ENCODE results near the gene EFS.

EFS gene

DNA sequence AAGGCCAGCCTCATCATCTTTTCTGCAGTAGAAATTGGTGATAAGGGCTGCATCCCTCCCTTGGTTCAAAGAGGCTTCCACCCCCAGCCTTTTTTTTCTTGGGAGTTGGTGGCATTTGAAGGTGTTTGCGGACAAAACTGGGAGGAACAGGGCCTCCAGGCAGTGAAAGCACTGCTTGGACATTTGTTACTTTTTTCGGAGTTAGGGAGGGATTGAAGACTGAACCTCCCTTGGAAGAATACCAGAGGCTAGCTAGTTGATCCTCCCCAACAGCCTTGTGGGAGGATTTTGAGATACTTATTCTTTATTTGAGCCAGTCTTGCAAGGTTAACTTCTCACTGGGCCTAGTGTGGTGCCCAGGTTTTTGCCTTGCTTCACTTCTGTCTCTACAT is 40.5 kb downstream of the EFS start:
- FAIRE-seq, result no peak

- FAIRE-seq, result no peak
These were observed 41.0 kb downstream of the EFS start for GRCh38 chr14:23323838-23324454.

DNA sequence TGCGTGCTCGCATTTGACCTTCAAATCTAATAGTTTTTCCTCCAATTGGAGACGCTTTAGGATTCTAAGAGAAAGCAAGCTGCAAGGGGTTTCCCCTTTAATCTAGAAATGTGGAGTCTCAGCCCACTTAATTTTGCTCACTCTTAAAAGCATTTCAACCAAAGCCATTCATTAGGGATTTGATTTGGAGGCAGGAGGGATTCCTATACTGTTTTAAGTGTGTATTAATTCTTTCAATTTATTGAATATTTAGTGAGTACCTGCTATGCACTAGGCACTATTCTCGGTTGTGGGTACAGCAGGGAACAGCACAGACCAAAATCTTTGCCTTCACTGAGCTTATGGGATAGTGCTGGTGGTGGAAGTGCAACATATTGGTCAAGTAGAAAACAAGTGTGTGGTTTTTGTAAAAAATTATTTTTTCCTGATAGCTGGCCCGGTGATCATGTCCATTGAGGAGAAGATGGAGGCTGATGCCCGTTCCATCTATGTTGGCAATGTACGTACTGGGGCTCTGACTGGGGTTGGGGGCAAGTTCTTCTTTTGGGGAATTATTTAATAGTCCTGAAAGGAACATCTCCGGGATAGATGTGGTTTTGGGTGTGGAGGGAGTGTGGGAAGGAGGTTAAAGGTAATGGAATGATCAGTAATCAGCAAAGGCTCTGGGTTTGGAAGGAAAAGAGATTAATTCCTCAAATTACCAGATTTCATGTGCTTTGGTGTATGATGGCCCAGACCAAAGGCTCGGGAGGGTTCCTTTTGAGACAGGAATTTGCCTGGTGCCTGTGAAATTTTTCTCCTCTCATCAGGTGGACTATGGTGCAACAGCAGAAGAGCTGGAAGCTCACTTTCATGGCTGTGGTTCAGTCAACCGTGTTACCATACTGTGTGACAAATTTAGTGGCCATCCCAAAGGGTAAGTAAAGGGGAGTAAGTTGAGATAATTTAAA is 42.1 kb downstream of the EFS start:
- no peak for FAIRE-seq

GRCh38 chr14:23321572-23322547 is 43.1 kb downstream of the EFS start:
- no peak for FAIRE-seq

- FAIRE-seq, result peak; percentile 95
These were observed 44.1 kb downstream of the EFS start, which contains the start of gene PABPN1 for GRCh38 chr14:23320584-23321571. PABPN1 (plus strand) TSS chr14:23321457; CDS start chr14:23321470, 13 bp downstream.

DNA sequence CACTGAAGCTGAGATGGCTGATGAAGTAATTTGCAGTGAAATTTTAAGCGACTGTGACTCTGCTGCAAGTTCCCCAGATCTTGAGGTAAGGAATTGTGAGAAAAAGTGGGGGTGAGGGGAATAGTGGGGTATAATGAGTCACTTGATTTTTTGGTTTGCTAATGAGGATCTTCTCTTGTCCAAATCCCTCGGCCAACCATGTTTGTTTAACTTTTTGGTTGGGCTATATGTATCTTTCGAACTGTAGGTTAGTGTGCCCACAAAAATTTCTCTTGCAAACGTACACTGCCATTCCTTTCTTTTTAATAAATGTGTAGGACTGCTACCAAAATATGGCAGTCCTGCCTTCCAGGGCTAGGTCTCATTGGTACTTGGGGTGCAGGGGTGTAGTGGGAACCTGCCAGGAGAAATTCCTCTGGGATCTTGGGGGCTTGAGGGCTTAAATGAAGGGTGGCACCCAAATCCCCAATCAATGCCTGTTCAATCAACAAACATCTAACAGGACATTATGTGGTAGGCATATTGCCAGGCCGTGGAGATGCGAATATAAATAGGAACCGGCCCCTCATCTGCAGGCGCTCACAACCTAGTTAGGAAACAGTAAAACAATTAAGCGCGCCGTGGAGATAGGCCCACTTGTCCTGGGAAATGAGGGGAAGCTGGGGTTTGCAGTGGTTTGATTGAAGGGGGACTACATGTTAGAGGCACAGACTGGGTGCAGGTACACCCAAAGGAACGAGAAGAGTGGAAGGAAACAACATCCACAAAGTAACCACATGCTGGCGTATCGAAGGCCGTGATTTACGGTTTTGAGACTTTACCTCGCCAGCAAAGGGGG is 45.0 kb downstream of the EFS start:
- FAIRE-seq, result no peak

DNA sequence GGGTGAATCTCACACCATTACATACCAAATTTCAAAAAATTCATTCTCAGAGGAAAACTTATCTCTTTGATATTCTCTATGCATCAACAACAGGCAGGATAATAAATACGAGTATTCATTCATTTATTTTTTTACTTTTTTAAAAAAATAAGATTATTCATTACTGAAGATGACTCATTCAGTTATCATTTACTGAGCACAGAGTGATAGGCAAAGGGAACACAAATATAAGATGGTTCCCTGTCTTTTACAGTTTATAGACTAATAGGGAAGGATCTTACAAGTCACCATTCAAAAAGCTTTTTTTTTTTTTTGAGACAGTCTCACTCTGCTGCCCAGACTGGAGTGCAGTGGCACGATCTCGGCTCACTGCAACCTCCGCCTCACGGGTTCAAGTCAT is 48.7 kb downstream of the EFS start:
- FAIRE-seq, result no peak

DNA sequence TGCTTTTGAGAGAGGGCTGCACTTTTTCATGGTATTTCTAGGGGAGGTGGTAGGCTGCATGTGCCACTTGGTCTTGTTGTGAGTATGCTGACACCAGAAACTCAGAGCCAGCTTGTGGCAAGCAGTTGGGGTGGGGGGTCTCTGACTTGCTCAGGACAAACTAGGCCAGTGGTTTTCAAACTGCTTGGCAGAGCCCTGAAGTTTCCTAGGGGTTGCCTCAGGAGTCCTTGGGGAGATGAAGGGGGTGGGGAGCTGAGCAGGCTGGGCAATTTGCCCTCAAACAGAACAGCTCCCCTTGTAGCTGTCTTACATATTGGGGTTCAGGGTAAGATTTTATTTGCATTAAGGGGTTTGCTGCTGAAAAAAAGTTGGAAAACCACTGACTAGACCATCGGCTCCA is 54.4 kb downstream of the EFS start:
- FAIRE-seq, result no peak

- FAIRE-seq, result no peak
These were observed 56.1 kb downstream of the EFS start for GRCh38 chr14:23308721-23309445.

DNA sequence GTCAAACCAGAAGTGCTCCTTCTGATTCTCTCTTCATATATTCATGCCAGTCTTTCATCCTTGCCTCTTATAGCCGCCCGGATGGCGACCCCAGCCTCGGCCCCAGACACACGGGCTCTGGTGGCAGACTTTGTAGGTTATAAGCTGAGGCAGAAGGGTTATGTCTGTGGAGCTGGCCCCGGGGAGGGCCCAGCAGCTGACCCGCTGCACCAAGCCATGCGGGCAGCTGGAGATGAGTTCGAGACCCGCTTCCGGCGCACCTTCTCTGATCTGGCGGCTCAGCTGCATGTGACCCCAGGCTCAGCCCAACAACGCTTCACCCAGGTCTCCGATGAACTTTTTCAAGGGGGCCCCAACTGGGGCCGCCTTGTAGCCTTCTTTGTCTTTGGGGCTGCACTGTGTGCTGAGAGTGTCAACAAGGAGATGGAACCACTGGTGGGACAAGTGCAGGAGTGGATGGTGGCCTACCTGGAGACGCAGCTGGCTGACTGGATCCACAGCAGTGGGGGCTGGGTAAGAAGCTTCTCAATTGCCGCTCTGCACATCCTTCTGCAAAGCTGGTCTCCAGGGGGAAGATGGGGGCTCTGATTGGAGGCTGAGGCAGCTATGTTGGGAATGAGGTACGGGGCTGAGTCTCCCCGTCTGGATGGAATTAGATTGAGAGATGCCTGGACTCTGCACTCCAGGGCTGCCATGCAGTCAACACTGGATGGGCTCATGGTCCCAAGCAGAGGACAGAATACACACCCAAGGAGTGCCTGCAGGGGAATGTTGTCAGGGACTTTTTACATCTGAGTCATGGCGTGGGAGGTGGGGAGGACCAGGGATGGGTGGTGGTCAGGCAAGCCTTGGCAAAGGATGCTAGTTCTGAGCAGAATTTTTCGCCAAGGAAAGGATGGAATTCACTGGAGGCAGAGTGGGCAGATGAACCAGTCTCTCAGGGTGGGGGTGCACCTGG is 57.0 kb downstream of the EFS start:
- no peak for FAIRE-seq

- no peak for FAIRE-seq
These were observed 57.8 kb downstream of the EFS start for GRCh38 chr14:23307146-23307530.

DNA sequence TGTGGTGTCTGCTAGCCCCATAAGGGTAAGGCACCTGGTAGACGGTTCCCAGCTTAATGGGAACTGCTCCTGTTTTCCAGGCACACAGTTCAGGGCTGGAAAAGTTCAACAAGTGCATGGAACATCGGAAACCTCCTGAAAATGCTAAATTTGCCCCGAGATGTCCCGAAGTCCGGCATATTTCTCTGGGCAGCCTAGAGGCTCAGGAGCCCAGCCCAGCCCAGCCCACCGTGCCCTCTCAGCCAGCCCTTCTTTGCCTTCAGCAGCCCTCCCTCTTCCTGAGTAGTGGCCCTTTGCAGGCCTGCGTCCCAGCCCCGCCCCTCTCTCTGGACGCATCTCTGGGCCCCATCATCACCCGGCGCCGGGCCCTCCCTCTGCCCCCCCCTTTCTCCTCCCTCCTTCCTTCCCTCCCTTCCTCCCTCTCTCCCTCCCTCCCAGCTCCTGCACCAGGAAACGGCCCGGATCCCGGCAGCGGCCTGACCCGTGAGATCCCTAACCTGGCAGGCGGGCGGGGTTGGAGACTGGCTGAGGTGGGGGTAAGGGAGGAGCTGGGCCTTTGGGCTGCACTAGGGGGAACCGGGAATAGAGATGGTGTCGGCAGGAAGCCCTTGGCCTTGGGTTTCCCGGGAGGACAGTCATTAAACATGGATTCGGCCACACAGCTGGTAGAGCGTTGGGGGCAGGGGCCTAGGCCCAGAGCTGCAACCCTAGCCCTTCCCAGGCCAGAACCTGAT is 58.4 kb downstream of the EFS start, which contains the start of gene BCL2L2:
BCL2L2 (plus strand) TSS at position 422 of the 734 bp plus-strand sequence. CDS start 935 bp downstream, outside the sequence.
- FAIRE-seq, result no peak
